GM18519 (cell line): ENCODE measurements around the gene QKI.

Source experiments
- ATAC-seq: cut with Tn5 transposase; IDR thresholded peaks from one replicate; pipeline ENCODE4 v1.9.1; 2021; ENCODE audit warnings: mild to moderate bottlenecking, moderate library complexity; ENCODE audit not compliant: unreplicated experiment, low FRiP score

Gene QKI

GRCh38 chr6:163525926-163526325, 111.4 kb downstream of the QKI start:
- ATAC-seq = no peak

GRCh38 chr6:163526346-163526745, 111.8 kb downstream of the QKI start:
- ATAC-seq = no peak

- ATAC-seq = no peak
These were observed 112.8 kb downstream of the QKI start for GRCh38 chr6:163527291-163527690.

GRCh38 chr6:163529605-163530004, 115.1 kb downstream of the QKI start:
- ATAC-seq = no peak

GRCh38 chr6:163530406-163530805, 115.9 kb downstream of the QKI start:
- ATAC-seq = no peak

- no peak for ATAC-seq
These were observed 116.6 kb downstream of the QKI start for GRCh38 chr6:163531122-163531521.

GRCh38 chr6:163532526-163533078, 118.1 kb downstream of the QKI start:
- no peak for ATAC-seq

GRCh38 chr6:163533443-163533842, 118.9 kb downstream of the QKI start:
- ATAC-seq = no peak

GRCh38 chr6:163536770-163537169, 122.3 kb downstream of the QKI start:
- no peak for ATAC-seq

GRCh38 chr6:163538331-163538730, 123.8 kb downstream of the QKI start:
- no peak for ATAC-seq

- no peak for ATAC-seq
These were observed 124.7 kb downstream of the QKI start for GRCh38 chr6:163539101-163539762.

GRCh38 chr6:163543321-163543720, 128.8 kb downstream of the QKI start:
- ATAC-seq = no peak

- no peak for ATAC-seq
These were observed 130.9 kb downstream of the QKI start for GRCh38 chr6:163545370-163545769.

- no peak for ATAC-seq
These were observed 132.8 kb downstream of the QKI start for GRCh38 chr6:163547287-163547686.

- ATAC-seq = no peak
These were observed 134.1 kb downstream of the QKI start for GRCh38 chr6:163548624-163549023.

GRCh38 chr6:163554032-163554431, 139.5 kb downstream of the QKI start:
- no peak for ATAC-seq

- no peak for ATAC-seq
These were observed 140.1 kb downstream of the QKI start for GRCh38 chr6:163554663-163555062.

- no peak for ATAC-seq
These were observed 145.1 kb downstream of the QKI start for GRCh38 chr6:163559661-163560060.

GRCh38 chr6:163563318-163563717, 148.8 kb downstream of the QKI start:
- ATAC-seq = no peak

- no peak for ATAC-seq
These were observed 150.0 kb downstream of the QKI start for GRCh38 chr6:163564534-163564933.

GRCh38 chr6:163565140-163565539, 150.6 kb downstream of the QKI start:
- no peak for ATAC-seq

- ATAC-seq = no peak
These were observed 151.5 kb downstream of the QKI start for GRCh38 chr6:163566056-163566455.

- no peak for ATAC-seq
These were observed 153.8 kb downstream of the QKI start for GRCh38 chr6:163568275-163568674.
